Uterus (tissue), 4 donors: ENCODE results near the gene SULT2A1. TPM values are rescaled to one million over a fixed set of nuclear protein-coding genes. Genes with fewer than 3 reads are reported as not detected.
"Not testable (repeated sequence)": the region's sequence is repeated elsewhere in the genome, so short reads cannot be mapped to it uniquely, and the experiment has no call there.

Experiments
- DNase-seq, 2 donors: peaks; one replicate each; pipeline ENCODE4 v3.0.0-alpha.2; 2019 to 2020
- H3K27ac ChIP-seq, 2 donors: fragments of 200-600 bp; sonication (generic); 1 replicate in 1 of 2; 2 replicates in 1 of 2; pipeline ENCODE4 v1.5.1; 2016 to 2018
- H3K27me3 ChIP-seq, 2 donors: fragments of 200-600 bp; sonication (generic); one replicate each; pipeline ENCODE4 v1.5.1; 2018 to 2019; ENCODE audit warnings: control low read depth in 1 of 2
- H3K36me3 ChIP-seq, 2 donors: fragments of 200-600 bp; sonication (generic); one replicate each; pipeline ENCODE4 v1.5.1; 2019; ENCODE audit warnings: control low read depth in 1 of 2
- H3K4me1 ChIP-seq, 2 donors: fragments of 200-600 bp; sonication (generic); one replicate each; pipeline ENCODE4 v1.5.1; 2018 to 2019; ENCODE audit warnings: control low read depth in 1 of 2
- H3K4me3 ChIP-seq, 2 donors: fragments of 200-600 bp; sonication (generic); 1 replicate in 1 of 2; 2 replicates in 1 of 2; pipeline ENCODE4 v1.5.1; 2018 to 2019; ENCODE audit warnings: mild to moderate bottlenecking in 1 of 2
- H3K9me3 ChIP-seq, 2 donors: fragments of 200-600 bp; sonication (generic); one replicate each; pipeline ENCODE4 v1.5.1; 2019; ENCODE audit warnings: control low read depth in 1 of 2
- POLR2A ChIP-seq, 2 donors: fragments of 450-650 bp; IDR thresholded peaks; one replicate each; pipeline ENCODE4 v1.6.1; 2016; ENCODE audit warnings: antibody characterized with exemption in 2 of 2, mild to moderate bottlenecking in 1 of 2, moderate library complexity in 1 of 2
- intact Hi-C: fragments of 100-400 bp; cut with DNase I; formaldehyde crosslinking; loops from one replicate; pipeline ENCODE4 v1.15.1; 2023; ENCODE audit warnings: low total_unique reads
- total RNA-seq, 4 donors: library from RNA; depleted of rRNA in 3 of 4; stranded (reverse); fragments of >200 nt in 3 of 4; gene quantifications; one replicate each; pipeline versions ENCODE4 v1.1.0 to v1.2.4, GENCODE V29; 2014 to 2023
- TF ChIP-seq, protein P1 (sequence below), 4 experiments: fragments of 200-600 bp in 2 of 4; fragments of 450-650 bp in 2 of 4; sonication (generic) in 2 of 4; IDR thresholded peaks; one replicate each; pipeline ENCODE4 v1.5.1; 2016 to 2019; ENCODE audit warnings: antibody characterized with exemption in 4 of 4, mild to moderate bottlenecking in 2 of 4, moderate library complexity in 1 of 4
- donor health status: DM: yes; HTN: yes; CAD: no.

Gene SULT2A1
- total RNA-seq, 4 donors from 2014 or later = not detected

DNA sequence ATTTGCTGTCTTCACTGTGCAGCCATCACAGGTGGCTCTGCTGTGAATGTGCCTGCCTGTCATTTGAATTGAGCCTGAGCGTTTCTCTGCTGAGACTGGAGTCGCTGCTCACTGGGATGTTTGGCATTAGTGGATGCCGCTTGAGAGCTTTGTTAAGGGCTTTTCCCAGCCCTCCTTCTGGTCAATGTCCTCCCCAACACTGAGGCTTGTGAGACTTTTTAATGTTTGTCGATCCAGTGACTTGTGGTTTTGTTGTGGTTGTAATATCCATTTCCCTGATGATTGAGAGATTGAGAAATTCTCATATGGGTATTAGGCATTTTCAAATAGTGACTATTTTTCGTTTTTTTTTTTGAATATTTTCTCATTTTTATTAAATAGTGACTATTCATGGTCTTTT is 24.5 kb downstream of the SULT2A1 start:
- intact Hi-C loops = no loop called here
- no peaks in the 10 kb centered on the region for H3K4me1 ChIP-seq
- H3K27me3 ChIP-seq = no peaks in the 10 kb centered on the region
- H3K4me3 ChIP-seq = no peak overlapping the region
- H3K36me3 ChIP-seq = no peaks in the 10 kb centered on the region
- no peak for DNase-seq
- TF ChIP-seq, protein P1, sequence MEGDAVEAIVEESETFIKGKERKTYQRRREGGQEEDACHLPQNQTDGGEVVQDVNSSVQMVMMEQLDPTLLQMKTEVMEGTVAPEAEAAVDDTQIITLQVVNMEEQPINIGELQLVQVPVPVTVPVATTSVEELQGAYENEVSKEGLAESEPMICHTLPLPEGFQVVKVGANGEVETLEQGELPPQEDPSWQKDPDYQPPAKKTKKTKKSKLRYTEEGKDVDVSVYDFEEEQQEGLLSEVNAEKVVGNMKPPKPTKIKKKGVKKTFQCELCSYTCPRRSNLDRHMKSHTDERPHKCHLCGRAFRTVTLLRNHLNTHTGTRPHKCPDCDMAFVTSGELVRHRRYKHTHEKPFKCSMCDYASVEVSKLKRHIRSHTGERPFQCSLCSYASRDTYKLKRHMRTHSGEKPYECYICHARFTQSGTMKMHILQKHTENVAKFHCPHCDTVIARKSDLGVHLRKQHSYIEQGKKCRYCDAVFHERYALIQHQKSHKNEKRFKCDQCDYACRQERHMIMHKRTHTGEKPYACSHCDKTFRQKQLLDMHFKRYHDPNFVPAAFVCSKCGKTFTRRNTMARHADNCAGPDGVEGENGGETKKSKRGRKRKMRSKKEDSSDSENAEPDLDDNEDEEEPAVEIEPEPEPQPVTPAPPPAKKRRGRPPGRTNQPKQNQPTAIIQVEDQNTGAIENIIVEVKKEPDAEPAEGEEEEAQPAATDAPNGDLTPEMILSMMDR (IDR thresholded peaks at IDR 0.05) = no peak
- TF ChIP-seq POLR2A (IDR thresholded peaks at IDR 0.05) = no peak
- no peaks in the 10 kb centered on the region for H3K9me3 ChIP-seq
- H3K27ac ChIP-seq = no peak overlapping the region

DNA sequence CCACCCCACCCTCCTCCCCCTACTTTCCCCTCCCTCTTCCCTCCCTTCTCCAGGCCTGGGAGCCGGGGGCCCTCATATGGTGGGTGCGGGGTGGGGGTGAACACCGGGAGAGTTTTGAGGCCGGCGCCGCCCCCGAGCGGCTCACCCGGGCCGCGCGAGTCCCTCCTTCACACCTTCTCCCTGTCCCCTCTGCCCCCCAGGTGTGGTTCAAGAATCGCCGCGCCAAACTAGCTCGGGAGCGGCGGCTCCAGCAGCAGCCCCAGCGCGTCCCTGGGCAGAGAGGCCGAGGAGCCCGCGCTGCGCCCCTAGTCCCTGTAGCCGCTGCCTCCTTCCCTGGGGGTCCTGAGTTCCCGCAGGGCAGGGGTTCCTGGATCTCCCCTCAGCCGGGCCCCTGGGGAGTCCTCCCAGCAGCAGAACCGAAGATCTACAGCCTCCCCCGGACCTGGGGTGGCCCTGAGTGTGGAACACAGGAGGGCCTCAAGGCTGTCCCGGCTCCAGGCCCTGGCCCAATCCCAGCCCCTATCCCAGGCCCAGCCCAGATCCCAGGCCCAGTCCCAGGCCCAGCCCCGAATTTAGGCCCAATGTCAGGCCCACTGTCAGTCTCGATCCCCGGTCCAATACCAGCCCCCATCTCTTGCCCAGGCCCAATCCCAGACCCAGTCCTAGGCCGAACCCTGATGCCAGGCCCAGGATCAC is 25.4 kb downstream of the SULT2A1 start:
- no peak overlapping the region for H3K4me3 ChIP-seq
- intact Hi-C loops = no loop called here
- TF ChIP-seq, protein P1 (IDR thresholded peaks at IDR 0.05) = no peak
- TF ChIP-seq POLR2A (IDR thresholded peaks at IDR 0.05) = no peak
- no peaks in the 10 kb centered on the region for H3K36me3 ChIP-seq
- no peak overlapping the region for H3K27ac ChIP-seq
- no peak for DNase-seq
- no peaks in the 10 kb centered on the region for H3K4me1 ChIP-seq
- H3K27me3 ChIP-seq = no peaks in the 10 kb centered on the region
- H3K9me3 ChIP-seq = no peaks in the 10 kb centered on the region

DNA sequence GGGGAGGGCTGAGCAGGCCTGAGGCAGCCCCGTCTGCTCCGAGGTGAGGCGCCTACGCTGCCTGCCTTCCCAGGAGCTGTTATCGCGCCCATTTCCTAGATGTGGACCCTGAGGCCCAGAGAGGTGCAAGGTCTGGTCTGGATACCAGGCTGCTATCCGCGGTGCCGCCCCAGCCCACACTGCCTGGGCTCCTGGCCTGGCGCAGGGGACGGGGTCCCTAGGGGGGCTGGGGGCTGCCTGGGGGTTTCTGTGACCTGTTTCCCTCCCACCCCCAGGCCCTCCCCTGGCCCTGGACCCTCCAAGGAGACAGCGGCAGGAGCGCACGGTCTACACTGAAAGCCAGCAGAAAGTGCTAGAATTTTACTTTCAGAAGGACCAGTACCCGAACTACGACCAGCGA is 26.3 kb downstream of the SULT2A1 start:
- H3K27ac ChIP-seq, H3K36me3 ChIP-seq, H3K4me3 ChIP-seq, H3K9me3 ChIP-seq, H3K4me1 ChIP-seq, DNase-seq, H3K27me3 ChIP-seq, intact Hi-C loops: not testable (repeated sequence)

DNA sequence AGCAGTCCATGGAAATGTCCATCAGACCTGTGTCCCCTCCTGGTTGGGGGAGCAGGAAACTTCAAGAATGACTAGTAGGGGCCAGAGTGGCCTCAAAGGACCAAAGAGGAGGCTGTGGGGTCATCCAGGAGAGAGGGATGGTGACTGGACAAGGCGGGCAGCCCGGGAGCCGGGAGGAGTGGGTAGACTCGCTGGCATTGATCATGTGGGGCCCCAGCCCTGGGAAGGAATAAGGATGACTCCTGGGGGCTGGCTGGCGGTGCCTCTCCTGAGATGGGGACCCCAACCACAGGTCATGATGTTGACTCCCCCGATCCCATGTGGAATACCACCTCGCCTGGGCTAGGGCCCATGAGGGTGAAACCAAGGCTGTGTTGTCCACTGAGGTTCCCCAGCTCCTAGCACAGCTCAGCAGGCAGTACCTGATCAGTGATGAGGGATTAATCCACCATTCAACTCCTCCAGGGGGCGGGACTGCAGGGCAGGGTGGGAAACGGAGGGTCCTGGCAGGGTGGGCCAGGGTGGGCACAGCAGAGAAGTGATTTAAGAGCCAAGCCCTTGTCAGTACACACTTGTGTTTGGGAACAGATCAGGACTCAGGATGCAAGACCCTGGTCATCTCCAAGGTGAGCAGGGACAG is 27.3 kb downstream of the SULT2A1 start, which contains the start of gene TPRX2:
TSS of gene TPRX2 (plus strand) at position 590 of the 640 bp plus-strand sequence. CDS start at position 602, 12 bp downstream.
- H3K9me3 ChIP-seq, H3K4me1 ChIP-seq, H3K27me3 ChIP-seq, H3K27ac ChIP-seq, intact Hi-C loops, H3K36me3 ChIP-seq, H3K4me3 ChIP-seq, DNase-seq: not testable (repeated sequence)

DNA sequence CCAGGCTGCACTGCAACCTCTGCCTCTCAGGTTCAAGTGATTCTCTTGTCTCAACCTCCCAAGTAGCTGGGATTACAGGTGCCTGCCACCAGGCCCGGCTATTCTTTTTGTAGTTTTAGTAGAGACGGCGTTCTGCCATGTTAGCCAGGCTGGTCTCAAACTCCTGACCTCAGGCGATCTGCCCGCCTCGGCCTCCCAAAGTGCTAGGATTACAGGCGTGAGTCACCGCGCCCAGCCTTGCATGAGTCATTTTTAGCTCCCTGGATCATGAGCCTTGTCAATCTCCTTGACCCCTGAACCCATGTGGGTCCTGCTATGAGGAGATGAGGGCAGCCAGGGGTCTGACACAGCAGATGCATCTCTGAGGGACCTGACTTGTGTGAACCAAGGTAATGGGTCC is 27.9 kb downstream of the SULT2A1 start:
- H3K4me3 ChIP-seq, H3K4me1 ChIP-seq, DNase-seq, H3K27ac ChIP-seq, H3K36me3 ChIP-seq, H3K9me3 ChIP-seq, intact Hi-C loops, H3K27me3 ChIP-seq: not testable (repeated sequence)

DNA sequence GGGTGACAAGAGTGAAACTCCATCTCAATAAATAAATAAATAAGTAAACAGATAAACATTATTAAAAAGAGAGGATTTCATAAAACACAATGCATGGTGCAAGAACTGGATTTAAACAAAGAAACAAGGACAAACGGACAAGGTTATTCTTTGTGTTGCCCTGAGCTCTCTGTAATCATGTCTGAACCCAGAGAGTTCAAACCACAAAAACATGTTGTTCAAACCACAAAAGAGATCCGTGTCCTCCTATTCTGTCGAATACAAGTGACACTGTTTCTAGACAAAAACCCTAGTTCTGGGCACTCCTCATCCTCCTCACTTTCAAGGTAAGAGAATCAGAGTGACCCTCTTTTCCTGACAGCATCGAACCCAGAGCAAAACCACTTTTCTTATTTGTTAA is 31.7 kb downstream of the SULT2A1 start:
- no peaks in the 10 kb centered on the region for H3K36me3 ChIP-seq
- intact Hi-C loops = no loop called here
- no peak overlapping the region for H3K4me3 ChIP-seq
- TF ChIP-seq, protein P1 (IDR thresholded peaks at IDR 0.05) = no peak
- no peak for TF ChIP-seq POLR2A (IDR thresholded peaks at IDR 0.05)
- no peak overlapping the region for H3K27ac ChIP-seq
- no peaks in the 10 kb centered on the region for H3K9me3 ChIP-seq
- peaks cover 0 to 3% of the 10 kb centered on the region in 2 donors for H3K27me3 ChIP-seq
- H3K4me1 ChIP-seq = no peaks in the 10 kb centered on the region
- no peak for DNase-seq
